Measurements from ENCODE around the gene FAM177A1.

The FAM177A1 gene

GRCh38 chr14:35123388-35123703 lies 77.3 kb downstream of the FAM177A1 start:
- Histone ChIP-seq H3K9ac (ENCODE audit: low read depth, low read length) (peak overlapping the region; percentile 95), H3K36me3 (ENCODE audit: insufficient read depth, low read length) (no peaks in the 10 kb centered on the region), H3K9me3 (ENCODE audit: control insufficient read depth, insufficient read depth, low read length) (no peaks in the 10 kb centered on the region), H3K4me1 (ENCODE audit: insufficient read depth, low read length) (peaks cover 8% of the 10 kb centered on the region; the same call in 1 of the 2 replicates)

- no peaks in the 10 kb centered on the region for H3K9me3 ChIP-seq (ENCODE audit: control insufficient read depth, insufficient read depth, low read length)
- H3K36me3 ChIP-seq (ENCODE audit: insufficient read depth, low read length) = no peaks in the 10 kb centered on the region
- no peak overlapping the region for H3K9ac ChIP-seq (ENCODE audit: low read depth, low read length)
- H3K4me1 ChIP-seq (ENCODE audit: insufficient read depth, low read length) = peaks cover 8% of the 10 kb centered on the region; the same call in 1 of the 2 replicates
Measured at GRCh38 chr14:35124127-35124526, 78.1 kb downstream of the FAM177A1 start.

All from ES-I3 (cell line).